22Rv1 (cell line): ENCODE measurements around the gene NREP.

ENCODE experiments used
- H3K27ac ChIP-seq: fragments of 450-650 bp; 2 replicates; pipeline ENCODE4 v1.5.1; 2017
- CTCF ChIP-seq: fragments of 450-650 bp; IDR thresholded peaks from 2 replicates; pipeline ENCODE4 v1.5.1; 2017; ENCODE audit warnings: mild to moderate bottlenecking
- ZFX ChIP-seq: fragments of 450-650 bp; IDR thresholded peaks from 2 replicates; pipeline ENCODE4 v1.6.1; 2017; ENCODE audit warnings: antibody characterized with exemption, borderline replicate concordance

NREP gene, protein sequence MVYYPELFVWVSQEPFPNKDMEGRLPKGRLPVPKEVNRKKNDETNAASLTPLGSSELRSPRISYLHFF

GRCh38 chr5:111756581-111757354, at the start of gene NREP:
TSS of gene NREP (minus strand) at chr5:111757194. CDS start at chr5:111755772, 1,422 bp downstream.
- TF ChIP-seq ZFX (no peak), CTCF (no peak)
- H3K27ac ChIP-seq, result peak within 1 kb of the TSS; percentile 94

GRCh38 chr5:111806753-111807152, 49.8 kb upstream of the NREP start:
- TF ChIP-seq CTCF, result no peak
- TF ChIP-seq ZFX, result no peak
- no peak overlapping the region for H3K27ac ChIP-seq

DNA sequence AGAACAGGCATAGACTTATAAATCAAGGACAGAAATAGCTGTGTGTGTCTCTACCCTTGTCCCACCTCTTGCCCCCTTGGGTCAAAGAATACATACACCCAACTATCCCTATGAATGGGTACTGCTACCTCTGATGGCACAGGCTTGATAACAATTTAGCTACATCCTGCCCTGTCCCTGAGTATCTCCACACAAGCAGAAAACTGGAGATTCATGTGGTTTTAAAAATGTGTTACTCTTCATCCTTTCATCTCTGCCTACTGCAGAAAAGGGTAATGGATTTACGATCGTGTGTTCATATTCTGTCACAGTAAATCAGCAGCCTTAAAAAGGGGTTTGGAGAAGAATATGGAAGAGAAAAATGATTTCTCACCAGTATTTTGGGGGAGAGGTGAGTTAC, 49.2 kb upstream of the NREP start:
- no peak for TF ChIP-seq CTCF
- no peak for TF ChIP-seq ZFX
- H3K27ac ChIP-seq, result no peak overlapping the region

GRCh38 chr5:111805071-111805470, 48.1 kb upstream of the NREP start:
- TF ChIP-seq CTCF, result no peak
- TF ChIP-seq ZFX, result no peak

DNA sequence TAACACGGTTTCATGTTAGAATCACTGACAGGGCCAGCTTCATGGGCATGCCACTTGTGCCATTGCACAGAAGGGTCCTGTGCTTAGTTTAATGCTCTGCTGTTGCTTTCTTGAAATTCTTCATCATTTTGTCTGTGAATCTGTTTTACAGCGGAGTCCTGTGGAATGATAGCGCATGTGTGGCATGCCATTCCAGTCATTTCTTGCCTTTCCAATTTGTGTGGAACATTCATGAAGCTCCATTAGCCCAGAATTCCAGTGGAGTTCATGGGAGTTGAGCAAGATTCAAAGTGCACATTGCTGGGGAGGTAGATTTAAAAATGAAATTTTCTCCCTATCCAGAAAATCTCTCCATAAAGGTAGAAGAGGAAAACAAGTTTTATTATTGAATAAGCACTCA, 43.4 kb upstream of the NREP start:
- no peak overlapping the region for H3K27ac ChIP-seq
- TF ChIP-seq ZFX (no peak), CTCF (no peak)

More at GRCh38 chr5:111805071-111805470, 48.1 kb upstream of the NREP start:
- no peak overlapping the region for H3K27ac ChIP-seq

DNA sequence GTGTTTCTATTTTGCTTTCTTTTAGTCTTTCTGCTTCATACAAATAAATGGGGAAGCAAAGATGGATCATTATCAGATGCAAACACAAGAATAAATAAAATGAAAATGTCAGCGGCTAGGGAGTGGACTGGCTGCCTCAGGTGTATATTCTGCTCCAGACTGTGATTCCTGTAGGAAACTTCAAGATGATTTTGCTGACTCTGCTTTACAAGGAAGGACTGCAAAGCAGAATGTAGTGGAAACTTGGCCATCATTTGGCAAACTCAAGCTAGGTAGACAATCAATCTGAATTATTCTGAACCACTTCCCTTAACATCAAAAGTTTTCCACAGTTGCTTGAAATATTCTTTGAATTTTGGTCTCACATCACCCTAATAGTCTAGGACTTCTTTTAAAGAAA, 38.1 kb upstream of the NREP start:
- H3K27ac ChIP-seq, result no peak overlapping the region
- no peak for TF ChIP-seq CTCF

DNA sequence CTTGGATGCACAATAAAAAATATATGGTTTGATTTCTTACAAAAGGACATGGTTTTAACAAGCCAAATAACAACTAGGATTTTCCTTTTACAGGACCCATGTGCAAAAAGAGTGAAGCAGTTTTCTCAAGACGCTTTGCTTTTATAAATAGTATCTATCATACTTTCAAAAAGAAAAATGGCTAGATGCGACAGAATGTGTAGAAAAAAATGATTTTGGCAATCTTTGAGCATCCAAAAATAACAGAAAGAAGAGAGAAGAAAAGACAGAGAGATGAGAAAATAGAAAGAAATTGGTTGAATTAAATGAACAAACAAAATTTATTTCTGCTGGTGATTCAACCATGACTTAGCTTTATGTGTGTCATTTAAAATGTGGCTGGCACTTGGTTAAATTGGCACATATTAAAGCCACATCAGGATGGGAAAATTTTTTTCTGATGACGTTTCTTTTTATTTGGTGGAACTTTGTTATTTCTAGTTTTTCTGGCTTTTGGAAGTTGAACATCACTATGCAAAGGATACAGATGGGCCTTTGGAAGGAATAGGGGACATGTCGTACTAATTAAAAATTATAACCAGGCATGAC, 35.6 kb upstream of the NREP start:
- TF ChIP-seq CTCF (no peak), ZFX (no peak)
- H3K27ac ChIP-seq, result no peak overlapping the region
